ENCODE results near the gene PRCD.

Gene PRCD

DNA sequence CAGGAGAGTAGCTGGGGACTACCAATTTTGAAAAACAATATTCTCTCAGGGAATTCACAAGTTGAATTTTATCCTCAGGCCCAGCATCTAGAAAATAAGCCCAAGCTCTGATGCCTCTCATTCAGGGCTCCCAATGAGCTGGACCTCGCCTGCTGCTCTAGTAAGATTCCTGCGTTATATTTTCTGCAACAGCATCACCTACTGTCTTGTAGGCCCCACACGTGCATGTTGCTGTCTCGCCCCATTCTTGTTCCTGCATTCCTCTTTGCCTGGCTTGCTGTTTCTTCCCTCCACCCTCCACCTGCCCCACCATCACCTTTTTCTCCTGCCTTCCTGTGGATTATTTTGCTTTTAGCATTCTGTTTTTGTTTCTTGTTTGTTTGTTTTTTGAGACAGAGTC is 54.1 kb downstream of the PRCD start:
- no peak for DNase-seq (ENCODE audit: low spot score)
- in situ Hi-C loops (cut with MboI; ENCODE audit: low pct_unique_long_range_greater_than_20kb, low sequenced_read_pairs, unreplicated experiment), result no loop called here
- TF ChIP-seq, protein P1, sequence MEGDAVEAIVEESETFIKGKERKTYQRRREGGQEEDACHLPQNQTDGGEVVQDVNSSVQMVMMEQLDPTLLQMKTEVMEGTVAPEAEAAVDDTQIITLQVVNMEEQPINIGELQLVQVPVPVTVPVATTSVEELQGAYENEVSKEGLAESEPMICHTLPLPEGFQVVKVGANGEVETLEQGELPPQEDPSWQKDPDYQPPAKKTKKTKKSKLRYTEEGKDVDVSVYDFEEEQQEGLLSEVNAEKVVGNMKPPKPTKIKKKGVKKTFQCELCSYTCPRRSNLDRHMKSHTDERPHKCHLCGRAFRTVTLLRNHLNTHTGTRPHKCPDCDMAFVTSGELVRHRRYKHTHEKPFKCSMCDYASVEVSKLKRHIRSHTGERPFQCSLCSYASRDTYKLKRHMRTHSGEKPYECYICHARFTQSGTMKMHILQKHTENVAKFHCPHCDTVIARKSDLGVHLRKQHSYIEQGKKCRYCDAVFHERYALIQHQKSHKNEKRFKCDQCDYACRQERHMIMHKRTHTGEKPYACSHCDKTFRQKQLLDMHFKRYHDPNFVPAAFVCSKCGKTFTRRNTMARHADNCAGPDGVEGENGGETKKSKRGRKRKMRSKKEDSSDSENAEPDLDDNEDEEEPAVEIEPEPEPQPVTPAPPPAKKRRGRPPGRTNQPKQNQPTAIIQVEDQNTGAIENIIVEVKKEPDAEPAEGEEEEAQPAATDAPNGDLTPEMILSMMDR (IDR thresholded peaks at IDR 0.05; ENCODE audit: extremely low read depth, insufficient read depth, missing control alignments), result no peak

DNA sequence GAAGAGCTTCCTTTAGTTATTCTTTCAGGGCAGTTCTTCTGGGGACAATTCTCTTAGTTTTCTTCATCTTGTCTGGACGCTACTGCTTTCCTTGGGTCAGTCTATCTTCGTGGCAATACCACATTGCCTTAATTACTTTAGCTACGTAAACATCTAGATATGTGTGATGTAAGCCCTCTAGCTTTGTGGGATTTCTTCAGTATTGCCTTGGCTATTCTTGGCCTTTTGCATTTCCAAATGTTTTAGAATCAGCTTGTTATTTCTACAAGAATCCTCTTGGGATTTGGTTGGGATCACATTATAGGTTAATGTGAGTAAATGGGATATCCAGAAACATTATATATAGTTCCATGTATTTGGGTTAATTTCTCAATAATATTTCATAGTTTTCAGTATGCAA is 54.8 kb downstream of the PRCD start:
- TF ChIP-seq, protein P1 (IDR thresholded peaks at IDR 0.05; ENCODE audit: extremely low read depth, insufficient read depth, missing control alignments), result no peak
- no peak for DNase-seq (ENCODE audit: low spot score)
- in situ Hi-C loops (cut with MboI; ENCODE audit: low pct_unique_long_range_greater_than_20kb, low sequenced_read_pairs, unreplicated experiment), result no loop called here
